ENCODE results near the gene C13orf46.

DNA sequence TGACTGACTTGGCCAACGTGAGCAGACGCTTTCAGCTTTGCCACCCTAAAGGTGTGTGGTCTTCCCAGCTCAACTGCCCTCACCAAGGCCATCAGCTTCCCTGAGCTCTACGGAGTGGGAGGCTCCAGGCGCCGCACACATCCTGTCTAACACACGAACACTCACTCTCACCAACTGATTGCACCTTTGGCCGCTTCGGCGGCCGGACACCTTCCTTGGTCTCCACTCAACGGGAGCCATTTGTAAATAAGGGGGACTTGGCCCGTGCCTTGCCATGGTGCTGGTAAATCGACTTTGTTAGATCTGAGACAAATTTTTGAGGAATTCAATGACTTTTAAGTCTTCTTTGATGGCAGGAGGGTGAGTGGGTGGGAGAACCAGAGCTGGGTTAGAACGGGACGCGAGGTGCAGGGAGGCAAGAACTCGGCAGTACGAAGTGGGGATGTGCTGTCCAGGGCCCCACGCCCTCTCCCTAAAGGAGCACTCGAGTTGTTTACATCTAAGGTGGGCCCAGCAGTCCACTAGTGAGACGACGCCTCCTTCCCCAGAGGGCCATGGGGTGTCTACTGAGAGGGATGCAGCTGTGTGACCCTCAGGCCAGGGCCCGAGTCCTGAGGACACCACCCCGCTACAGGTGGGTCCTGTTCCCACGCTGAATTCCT lies 4.4 kb downstream of the C13orf46 start:
- TF ChIP-seq EZH2phosphoT487 (IDR thresholded peaks at IDR 0.05; ENCODE audit: insufficient read depth, low read depth) (no peak), EZH2 (IDR thresholded peaks at IDR 0.05; ENCODE audit: insufficient read depth, poor library complexity, severe bottlenecking) (no peak)
